HL-60 (cell line): ENCODE data around the gene TRPM2.
A peak's percentile ranks its signal among the peaks of the same experiment; 100 is the strongest.

ENCODE experiments used
- DNase-seq, 2 experiments: peaks; one replicate each; pipeline ENCODE4 v3.0.0-alpha.2; 2010 to 2020; ENCODE audit warnings: low read depth in 1 of 2, low spot score in 1 of 2
- H3K27ac ChIP-seq: fragments of 250-450 bp; sonication (Bioruptor Pico); replicated peaks from 2 replicates; pipeline ENCODE4 v1.5.1; 2020; ENCODE audit warnings: mild to moderate bottlenecking, moderate library complexity
- H3K27me3 ChIP-seq: fragments of 250-450 bp; sonication (Bioruptor Pico); 2 replicates; pipeline ENCODE4 v1.5.1; 2021; ENCODE audit warnings: mild to moderate bottlenecking, moderate library complexity; ENCODE audit not compliant: insufficient read depth, poor library complexity, severe bottlenecking
- H3K4me3 ChIP-seq: replicated peaks from 2 replicates; pipeline ENCODE4 v1.5.1; 2011; ENCODE audit warnings: mild to moderate bottlenecking, control low read depth, low read length; ENCODE audit not compliant: insufficient read depth
- CTCF ChIP-seq: IDR thresholded peaks from one replicate; pipeline ENCODE4 v1.5.1; 2011; ENCODE audit warnings: low read length, control low read depth, inconsistent platforms; ENCODE audit not compliant: insufficient read depth
- GABPA ChIP-seq: IDR thresholded peaks from 2 replicates; pipeline ENCODE4 v1.6.1; 2012; ENCODE audit warnings: low read depth
- POLR2AphosphoS5 ChIP-seq: IDR thresholded peaks from 2 replicates; pipeline ENCODE4 v1.6.1; 2012; ENCODE audit warnings: low read depth
- REST ChIP-seq: IDR thresholded peaks from 2 replicates; pipeline ENCODE4 v1.6.1; 2012; ENCODE audit warnings: low read depth; ENCODE audit not compliant: insufficient replicate concordance
- SPI1 ChIP-seq: IDR thresholded peaks from 2 replicates; pipeline ENCODE4 v1.6.1; 2012; ENCODE audit warnings: low read depth, mild to moderate bottlenecking, borderline replicate concordance

Gene TRPM2

GRCh38 chr21:44354775-44355771 is 1.7 kb downstream of the TRPM2 start:
- TF ChIP-seq REST (peak; percentile 44), SPI1 (peak; percentile 65; the same call in 1 of the 2 replicates), GABPA (no peak), POLR2AphosphoS5 (peak; percentile 76), CTCF (no peak)
- Histone ChIP-seq H3K27me3 (no peaks in the 10 kb centered on the region), H3K4me3 (peak overlapping the region; percentile 39), H3K27ac (peak overlapping the region; percentile 99)
- DNase-seq, result peak; percentile 77 to 95

- DNase-seq, result no peak
- Histone ChIP-seq H3K27me3 (no peaks in the 10 kb centered on the region), H3K4me3 (no peak overlapping the region), H3K27ac (peak overlapping the region; percentile 99)
- TF ChIP-seq SPI1 (no peak), REST (no peak), GABPA (no peak), CTCF (no peak), POLR2AphosphoS5 (no peak)
Observed at GRCh38 chr21:44356160-44356559, 2.7 kb downstream of the TRPM2 start.

GRCh38 chr21:44356636-44357035 is 3.2 kb downstream of the TRPM2 start:
- Histone ChIP-seq H3K4me3 (no peak overlapping the region), H3K27me3 (no peaks in the 10 kb centered on the region), H3K27ac (peak overlapping the region; percentile 99)
- TF ChIP-seq CTCF (no peak), REST (no peak), POLR2AphosphoS5 (no peak), SPI1 (no peak), GABPA (no peak)
- DNase-seq, result no peak
